B cell (primary cell): ENCODE measurements around the gene PIK3AP1. TPM values are rescaled to one million over a fixed set of nuclear protein-coding genes. Genes with fewer than 3 reads are reported as not detected.

Source experiments
- ATAC-seq: fragments of 200-7000 bp; cut with Tn5 transposase; one replicate; pipeline ENCODE4 v1.10.0; 2021; ENCODE audit warnings: low read depth, mild to moderate bottlenecking, moderate number of reproducible peaks, moderate library complexity
- CTCF ChIA-PET: fragments of 350-600 bp; sonication (Branson Sonifier 250); formaldehyde crosslinking; loops from one replicate; lab custom pipeline; 2021; ENCODE audit warnings: antibody characterized with exemption, inconsistent platforms; lab: Charles Lee
- POLR2A ChIA-PET: fragments of 350-600 bp; sonication (Branson Sonifier 250); formaldehyde crosslinking; loops from one replicate; lab custom pipeline; 2021; ENCODE audit warnings: antibody characterized with exemption; lab: Charles Lee
- DNase-seq: peaks from one replicate; pipeline ENCODE4 v3.0.0; 2013
- H2AFZ ChIP-seq: 2 replicates; pipeline ENCODE4 v1.6.1; 2012; ENCODE audit warnings: mild to moderate bottlenecking, low read depth, low read length; ENCODE audit not compliant: insufficient read depth, poor library complexity, severe bottlenecking
- H3K27ac ChIP-seq, 2 donors: 1 replicate in 1 of 2; 2 replicates in 1 of 2; pipeline ENCODE4 v1.5.1; 2012 to 2013; ENCODE audit warnings: low read length in 2 of 2, mild to moderate bottlenecking in 2 of 2, moderate library complexity in 1 of 2
- H3K27me3 ChIP-seq, 4 experiments: fragments of 200-600 bp in 1 of 4; sonication (generic) in 1 of 4; replicated peaks in 1 of 4; 1 replicate in 2 of 4; 2 replicates in 2 of 4; pipeline versions ENCODE4 v1.6.1 to v1.7.0; 2013 to 2016; ENCODE audit warnings: low read length in 3 of 4, mild to moderate bottlenecking in 2 of 4, mixed read lengths in 1 of 4, moderate library complexity in 1 of 4; ENCODE audit not compliant: insufficient read depth in 4 of 4, control insufficient read depth in 3 of 4; ENCODE audit errors: control extremely low read depth in 1 of 4
- H3K36me3 ChIP-seq, 2 experiments: replicated peaks in 1 of 2; 1 replicate in 1 of 2; 2 replicates in 1 of 2; pipeline versions ENCODE4 v1.6.1 to v1.7.1; 2013; ENCODE audit warnings: low read length in 1 of 2; ENCODE audit not compliant: insufficient read depth in 2 of 2, control insufficient read depth in 1 of 2; ENCODE audit errors: control extremely low read depth in 1 of 2, extremely low read depth in 1 of 2
- H3K4me1 ChIP-seq, 2 donors: fragments of 200-600 bp in 1 of 2; sonication (generic) in 1 of 2; 1 replicate in 1 of 2; 2 replicates in 1 of 2; pipeline versions ENCODE4 v1.5.1 to v1.6.1; 2013 to 2017; ENCODE audit warnings: low read length in 2 of 2; ENCODE audit not compliant: control insufficient read depth in 2 of 2, insufficient read depth in 2 of 2
- H3K4me2 ChIP-seq: replicated peaks from 2 replicates; pipeline ENCODE3; 2012; ENCODE audit warnings: mild to moderate bottlenecking, low read depth, low read length; ENCODE audit not compliant: poor library complexity, severe bottlenecking
- H3K4me3 ChIP-seq, 5 experiments: fragments of 200-600 bp in 1 of 5; sonication (generic) in 1 of 5; 1 replicate in 3 of 5; 2 replicates in 2 of 5; pipeline versions ENCODE4 v1.5.1 to v1.7.0; 2011 to 2016; ENCODE audit warnings: low read length in 4 of 5, mild to moderate bottlenecking in 4 of 5, low read depth in 2 of 5, control low read depth in 1 of 5, moderate library complexity in 1 of 5; ENCODE audit not compliant: insufficient read depth in 1 of 5; ENCODE audit errors: control extremely low read depth in 1 of 5, extremely low read depth in 1 of 5
- H3K79me2 ChIP-seq: fragments of 200-600 bp; sonication (generic); one replicate; pipeline ENCODE4 v1.6.0; 2016; ENCODE audit warnings: low read length; ENCODE audit not compliant: control insufficient read depth, insufficient read depth
- H3K9ac ChIP-seq: fragments of 200-600 bp; sonication (generic); 2 replicates; pipeline ENCODE4 v1.6.1; 2017; ENCODE audit warnings: mild to moderate bottlenecking, low read length, moderate library complexity
- H3K9me3 ChIP-seq, 3 donors: one replicate each; pipeline versions ENCODE4 v1.6.1 to v1.7.1; 2013; ENCODE audit warnings: low read length in 2 of 3; ENCODE audit not compliant: control insufficient read depth in 2 of 3, insufficient read depth in 1 of 3; ENCODE audit errors: control extremely low read depth in 1 of 3
- H4K20me1 ChIP-seq: 2 replicates; pipeline ENCODE4 v1.6.0; 2012; ENCODE audit warnings: mild to moderate bottlenecking, low read length; ENCODE audit not compliant: insufficient read depth, control insufficient read depth, poor library complexity, severe bottlenecking
- H3K27ac Mint-ChIP-seq: one replicate; pipeline ENCODE4 v1.8.0; 2021; ENCODE audit warnings: mixed read lengths
- H3K27me3 Mint-ChIP-seq: one replicate; pipeline ENCODE4 v1.8.0; 2021; ENCODE audit warnings: mixed read lengths
- H3K4me1 Mint-ChIP-seq: one replicate; pipeline ENCODE4 v1.8.0; 2021; ENCODE audit warnings: mixed read lengths
- H3K4me3 Mint-ChIP-seq: one replicate; pipeline ENCODE4 v1.8.0; 2021; ENCODE audit warnings: mixed read lengths
- H3K9me3 Mint-ChIP-seq: one replicate; pipeline ENCODE4 v1.8.0; 2022; ENCODE audit warnings: mixed read lengths; ENCODE audit not compliant: insufficient read depth
- EZH2 ChIP-seq: IDR thresholded peaks from 2 replicates; pipeline ENCODE4 v1.6.1; 2012; ENCODE audit warnings: borderline replicate concordance, low read depth, mild to moderate bottlenecking, moderate library complexity, low read length; ENCODE audit not compliant: insufficient read depth, poor library complexity, severe bottlenecking
- WGBS: methylation state at CpG from one replicate; pipeline ENCODE4 v1.1.5; 2013; ENCODE audit warnings: missing lambda C conversion rate; ENCODE audit not compliant: insufficient coverage; 5-methylcytosine and 5-hydroxymethylcytosine counted together
- intact Hi-C: fragments of 100-400 bp; cut with micrococcal nuclease; formaldehyde crosslinking; loops from one replicate; pipeline ENCODE4 v1.10.0; 2022
- polyA plus RNA-seq: library from polyadenylated mRNA; depleted of rRNA; stranded (reverse); fragments of >200 nt; gene quantifications from 2 replicates; pipeline ENCODE4 v1.2.3, GENCODE V29; 2012
- total RNA-seq, 2 donors: library from RNA; stranded (reverse); fragments of 120-200 nt in 1 of 2; gene quantifications; 1 replicate in 1 of 2; 2 replicates in 1 of 2; pipeline versions ENCODE4 v1.2.3 to v1.2.4, GENCODE V29; 2013 to 2022
- TF ChIP-seq, protein P1 (sequence below): fragments of 200-600 bp; IDR thresholded peaks from one replicate; pipeline ENCODE4 v1.8.0; 2022; ENCODE audit warnings: antibody characterized with exemption, mild to moderate bottlenecking

PIK3AP1 gene
- total and polyA plus RNA-seq, 2 donors (not counting 1 experiment from before 2014, with no cell fraction given), result 125 to 130 TPM

DNA sequence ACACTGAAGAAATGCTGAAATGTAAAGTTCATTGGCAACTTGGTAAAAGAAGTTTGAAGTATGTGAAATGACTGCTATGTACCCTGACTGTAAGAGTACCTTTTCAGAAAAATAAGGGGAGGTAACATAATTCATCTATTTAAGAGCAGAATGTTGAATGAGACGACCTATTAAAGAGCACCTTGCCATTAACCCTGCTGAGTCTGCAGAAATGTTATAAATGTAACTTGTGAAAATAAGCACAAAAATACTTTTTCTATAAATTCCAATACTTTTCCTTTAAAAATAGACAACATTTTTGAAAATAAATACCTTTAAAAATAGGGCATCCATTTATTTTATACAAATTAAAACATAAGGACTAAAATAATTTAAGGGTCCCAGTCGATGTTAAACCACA lies 141.2 kb downstream of the PIK3AP1 start:
- no peak overlapping the region for H3K9ac ChIP-seq
- H3K4me1 ChIP-seq, result peaks cover 6 to 28% of the 10 kb centered on the region in 2 donors
- no CpG with 5 or more reads among the region's 2 CpGs for WGBS
- intact Hi-C loops, result no loop called here
- H3K27me3 ChIP-seq, result no peaks in the 10 kb centered on the region
- H2AFZ ChIP-seq, result no peak overlapping the region
- H3K4me3 ChIP-seq, result no peak overlapping the region
- ChIA-PET CTCF (no interaction called here), POLR2A (no interaction called here)
- Mint-ChIP-seq H3K27ac (no peak overlapping the region), H3K4me3 (no peak overlapping the region), H3K4me1 (peaks cover 58% of the 10 kb centered on the region), H3K27me3 (no peaks in the 10 kb centered on the region), H3K9me3 (no peaks in the 10 kb centered on the region)
- H3K4me2 ChIP-seq, result no peak overlapping the region
- peaks cover 95% of the 10 kb centered on the region for H3K79me2 ChIP-seq
- TF ChIP-seq, protein P1, sequence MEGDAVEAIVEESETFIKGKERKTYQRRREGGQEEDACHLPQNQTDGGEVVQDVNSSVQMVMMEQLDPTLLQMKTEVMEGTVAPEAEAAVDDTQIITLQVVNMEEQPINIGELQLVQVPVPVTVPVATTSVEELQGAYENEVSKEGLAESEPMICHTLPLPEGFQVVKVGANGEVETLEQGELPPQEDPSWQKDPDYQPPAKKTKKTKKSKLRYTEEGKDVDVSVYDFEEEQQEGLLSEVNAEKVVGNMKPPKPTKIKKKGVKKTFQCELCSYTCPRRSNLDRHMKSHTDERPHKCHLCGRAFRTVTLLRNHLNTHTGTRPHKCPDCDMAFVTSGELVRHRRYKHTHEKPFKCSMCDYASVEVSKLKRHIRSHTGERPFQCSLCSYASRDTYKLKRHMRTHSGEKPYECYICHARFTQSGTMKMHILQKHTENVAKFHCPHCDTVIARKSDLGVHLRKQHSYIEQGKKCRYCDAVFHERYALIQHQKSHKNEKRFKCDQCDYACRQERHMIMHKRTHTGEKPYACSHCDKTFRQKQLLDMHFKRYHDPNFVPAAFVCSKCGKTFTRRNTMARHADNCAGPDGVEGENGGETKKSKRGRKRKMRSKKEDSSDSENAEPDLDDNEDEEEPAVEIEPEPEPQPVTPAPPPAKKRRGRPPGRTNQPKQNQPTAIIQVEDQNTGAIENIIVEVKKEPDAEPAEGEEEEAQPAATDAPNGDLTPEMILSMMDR, result no peak
- TF ChIP-seq EZH2, result no peak
- peaks cover 57% of the 10 kb centered on the region for H4K20me1 ChIP-seq
- H3K36me3 ChIP-seq, result peaks cover 0 to 3% of the 10 kb centered on the region in 2 experiments
- DNase-seq, result no peak
- no peak overlapping the region for H3K27ac ChIP-seq
- no peaks in the 10 kb centered on the region for H3K9me3 ChIP-seq
- no peak for ATAC-seq

DNA sequence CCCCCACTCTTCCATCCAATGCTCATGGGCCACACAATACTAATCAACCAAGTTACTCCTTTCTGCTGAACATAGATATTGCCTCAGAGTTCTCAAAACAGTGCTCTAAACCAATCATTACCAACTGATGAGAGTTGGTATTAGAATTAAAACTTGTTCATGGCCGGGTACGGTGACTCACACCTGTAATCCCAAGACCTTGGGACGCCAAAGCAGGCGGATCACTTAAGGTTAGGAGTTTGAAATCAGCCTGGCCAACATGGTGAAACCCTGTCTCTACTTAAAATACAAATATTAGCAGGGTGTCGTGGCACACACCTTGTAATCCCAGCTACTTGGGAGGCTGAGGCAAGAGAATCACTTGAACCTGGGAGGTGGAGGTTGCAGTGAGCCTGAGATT lies 141.7 kb downstream of the PIK3AP1 start:
- Histone ChIP-seq H4K20me1 (peaks cover 54% of the 10 kb centered on the region), H3K4me2 (no peak overlapping the region), H3K27me3 (no peaks in the 10 kb centered on the region), H3K79me2 (peaks cover 94% of the 10 kb centered on the region), H3K9ac (no peak overlapping the region), H2AFZ (no peak overlapping the region), H3K27ac (no peak overlapping the region), H3K4me3 (no peak overlapping the region), H3K4me1 (peaks cover 6 to 23% of the 10 kb centered on the region in 2 donors), H3K9me3 (no peaks in the 10 kb centered on the region), H3K36me3 (peaks cover 0 to 3% of the 10 kb centered on the region in 2 experiments)
- intact Hi-C loops, result no loop called here
- Mint-ChIP-seq H3K27ac (no peak overlapping the region), H3K4me1 (peaks cover 54% of the 10 kb centered on the region), H3K27me3 (no peaks in the 10 kb centered on the region), H3K4me3 (no peak overlapping the region), H3K9me3 (no peaks in the 10 kb centered on the region)
- no peak for ATAC-seq
- 100% methylated on average over 1 of the region's 5 CpGs for WGBS
- no peak for DNase-seq
- ChIA-PET POLR2A (no interaction called here), CTCF (no interaction called here)
- TF ChIP-seq, protein P1, result no peak
- TF ChIP-seq EZH2, result no peak
